CD4-positive, alpha-beta memory T cell (primary cell): Measurements from ENCODE around the gene TPM3. TPM values are rescaled to one million over a fixed set of nuclear protein-coding genes. Genes with fewer than 3 reads are reported as not detected.
"Not testable (repeated sequence)": the region's sequence is repeated elsewhere in the genome, so short reads cannot be mapped to it uniquely, and the experiment has no call there.

ENCODE experiments used
- CTCF ChIA-PET: fragments of 350-600 bp; sonication (Branson Sonifier 250); formaldehyde crosslinking; loops from one replicate; lab custom pipeline; 2021; ENCODE audit warnings: inconsistent platforms; ENCODE audit not compliant: partially characterized antibody; lab: Charles Lee
- POLR2A ChIA-PET: fragments of 350-600 bp; sonication (Branson Sonifier 250); formaldehyde crosslinking; loops from one replicate; lab custom pipeline; 2021; ENCODE audit not compliant: partially characterized antibody; lab: Charles Lee
- DNase-seq, 5 donors: peaks; one replicate each; pipeline versions ENCODE4 v3.0.0 to v3.0.0-alpha.2; 2020 to 2022; ENCODE audit warnings: mixed read lengths in 1 of 5
- H3K27ac ChIP-seq: one replicate; pipeline ENCODE4 v1.7.0; 2013; ENCODE audit warnings: low read depth, low read length
- H3K27me3 ChIP-seq: 2 replicates; pipeline ENCODE4 v1.7.0; 2013; ENCODE audit warnings: mild to moderate bottlenecking, low read length, moderate library complexity; ENCODE audit not compliant: insufficient read depth
- H3K36me3 ChIP-seq: 2 replicates; pipeline ENCODE4 v1.7.0; 2013; ENCODE audit warnings: mild to moderate bottlenecking, low read length, moderate library complexity; ENCODE audit not compliant: insufficient read depth
- H3K4me1 ChIP-seq: 2 replicates; pipeline ENCODE4 v1.7.0; 2013; ENCODE audit warnings: mild to moderate bottlenecking, low read length, moderate library complexity; ENCODE audit not compliant: insufficient read depth
- H3K4me3 ChIP-seq, 2 donors: one replicate each; pipeline ENCODE4 v1.7.0; 2013; ENCODE audit warnings: low read length in 2 of 2, mild to moderate bottlenecking in 1 of 2
- H3K9me3 ChIP-seq, 2 donors: one replicate each; pipeline ENCODE4 v1.7.0; 2013; ENCODE audit warnings: low read length in 2 of 2, control low read depth in 1 of 2; ENCODE audit not compliant: control insufficient read depth in 1 of 2
- H3K27ac Mint-ChIP-seq, 7 donors: one replicate each; pipeline ENCODE4 v1.8.0; 2020 to 2021; ENCODE audit warnings: mixed read lengths in 7 of 7, mild to moderate bottlenecking in 6 of 7, inconsistent platforms in 3 of 7, moderate library complexity in 3 of 7
- H3K27me3 Mint-ChIP-seq, 2 donors: one replicate each; pipeline ENCODE4 v1.8.0; 2020 to 2021; ENCODE audit warnings: mixed read lengths in 2 of 2
- H3K36me3 Mint-ChIP-seq, 2 donors: one replicate each; pipeline ENCODE4 v1.8.0; 2020 to 2021; ENCODE audit warnings: mixed read lengths in 2 of 2, inconsistent platforms in 1 of 2, mild to moderate bottlenecking in 1 of 2
- H3K4me1 Mint-ChIP-seq, 4 donors: one replicate each; pipeline ENCODE4 v1.8.0; 2020 to 2021; ENCODE audit warnings: mixed read lengths in 4 of 4, mild to moderate bottlenecking in 1 of 4
- H3K4me3 Mint-ChIP-seq, 8 donors: one replicate each; pipeline ENCODE4 v1.8.0; 2020 to 2021; ENCODE audit warnings: mixed read lengths in 8 of 8, mild to moderate bottlenecking in 7 of 8, moderate library complexity in 6 of 8, inconsistent platforms in 3 of 8
- H3K9me3 Mint-ChIP-seq, 8 donors: one replicate each; pipeline ENCODE4 v1.8.0; 2020 to 2021; ENCODE audit warnings: mixed read lengths in 8 of 8, mild to moderate bottlenecking in 5 of 8, inconsistent platforms in 3 of 8, moderate library complexity in 1 of 8
- intact Hi-C: fragments of 100-400 bp; cut with micrococcal nuclease; formaldehyde crosslinking; loops from one replicate; pipeline ENCODE4 v1.15.1; 2023
- polyA plus RNA-seq, 2 donors: library from polyadenylated mRNA; unstranded; fragments of 300-500 nt; fragmentation: Illumina TruSeq; gene quantifications; one replicate each; pipeline ENCODE4 v1.2.3, GENCODE V29; 2021
- total RNA-seq, 2 experiments: library from RNA; stranded (reverse); gene quantifications; one replicate each; pipeline ENCODE4 v1.2.3, GENCODE V29; 2021

Gene TPM3
- total RNA-seq: 100 to 1,000 TPM; 311 to 312 TPM
- polyA plus RNA-seq: 1,000 to 10,000 TPM in 1 of 2 donors, 100 to 1,000 TPM in 1; 860 to 1,209 TPM

DNA sequence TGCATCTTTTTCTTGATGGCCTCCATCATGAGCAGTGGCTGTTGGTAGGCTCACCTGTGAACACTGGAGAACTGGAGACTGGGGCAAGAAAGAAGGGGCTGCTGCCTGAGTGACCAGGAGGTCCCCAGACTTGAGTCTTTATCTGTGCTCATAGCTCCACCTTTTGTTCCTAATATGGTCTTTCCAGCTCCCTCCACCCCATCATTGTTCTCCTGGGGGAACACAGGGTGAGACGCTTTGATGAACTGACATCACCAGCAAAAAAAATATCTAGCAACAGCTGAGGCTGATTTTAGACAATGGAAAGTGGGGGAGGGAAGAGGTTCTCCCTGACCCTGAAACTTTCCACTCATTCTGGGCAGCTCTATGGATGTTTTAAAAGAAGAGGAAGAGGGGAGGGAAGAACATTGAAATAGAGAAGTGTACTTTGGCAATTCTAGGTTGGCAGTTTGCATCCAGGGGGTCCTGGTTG, at the start of gene TPM3:
Gene TPM3 (minus strand): TSS at position 111 of the 472 bp plus-strand sequence. CDS start 82 bp downstream, at position 29.
- Mint-ChIP-seq H3K27me3 (peaks cover 9 to 10% of the 10 kb centered on the region in 2 donors), H3K4me1 (no peaks in the 10 kb centered on the region), H3K4me3 (no peak within 1 kb of the TSS), H3K9me3 (no peaks in the 10 kb centered on the region), H3K27ac (peak within 1 kb of the TSS in 1 of 7 donors; percentile 3), H3K36me3 (no peaks in the 10 kb centered on the region)
- Histone ChIP-seq H3K36me3 (no peaks in the 10 kb centered on the region), H3K27me3 (no peaks in the 10 kb centered on the region), H3K4me1 (no peaks in the 10 kb centered on the region), H3K27ac (no peak within 1 kb of the TSS), H3K9me3 (no peaks in the 10 kb centered on the region), H3K4me3 (no peak within 1 kb of the TSS)
- ChIA-PET POLR2A (interaction anchor here (1.0 kb wide), 1 partner anchor 16 kb away, joined by 3 read pairs; no protein-coding TSS in a partner anchor), CTCF (no interaction called here)
- DNase-seq: no peak
- intact Hi-C loops: no loop called here

DNA sequence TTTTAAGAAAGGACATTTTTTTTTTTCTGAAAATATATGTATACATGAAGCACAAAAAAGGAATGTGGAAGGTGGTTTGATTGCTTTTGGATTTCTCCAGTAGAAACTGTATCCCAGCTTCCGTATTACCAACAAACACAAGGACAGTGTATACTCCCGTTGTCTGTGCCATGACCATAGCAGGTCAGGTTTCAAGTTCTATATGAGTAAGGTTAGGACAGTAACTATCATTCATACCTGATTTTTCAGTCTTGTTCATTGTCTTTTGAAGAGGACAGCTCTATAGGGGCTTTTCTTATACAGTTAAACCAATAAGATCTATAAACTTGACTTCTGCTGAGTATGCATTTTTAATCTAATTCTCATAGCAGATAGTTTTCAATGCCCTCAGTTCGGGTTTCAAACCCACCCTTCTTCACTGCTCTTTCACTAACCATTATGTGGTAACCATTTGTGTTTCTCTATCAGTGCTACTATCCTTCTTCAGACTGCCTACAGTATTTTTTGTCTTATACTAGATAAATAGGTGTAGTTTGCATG, 48.5 kb upstream of the TPM3 start:
- H3K27me3 Mint-ChIP-seq: no peaks in the 10 kb centered on the region
- CTCF ChIA-PET: no interaction called here
- no peaks in the 10 kb centered on the region for H3K9me3 Mint-ChIP-seq
- Histone ChIP-seq H3K27ac (no peak overlapping the region), H3K36me3 (peaks cover 77% of the 10 kb centered on the region), H3K4me3 (no peak overlapping the region), H3K4me1 (peaks cover 18% of the 10 kb centered on the region), H3K27me3 (no peaks in the 10 kb centered on the region), H3K9me3 (no peaks in the 10 kb centered on the region)
- H3K27ac Mint-ChIP-seq: peak overlapping the region in 5 of 7 donors; percentile 27 to 72 (median 49)
- no peak overlapping the region for H3K4me3 Mint-ChIP-seq
- intact Hi-C loops: no loop called here
- H3K4me1 Mint-ChIP-seq: peaks cover 23 to 30% (median 25%) of the 10 kb centered on the region in 4 donors
- DNase-seq: no peak
- POLR2A ChIA-PET: interaction anchor here (1.6 kb wide), 1 partner anchor 20 kb away, joined by 4 read pairs; the partner anchor contains the start of gene UBAP2L
- H3K36me3 Mint-ChIP-seq: peaks cover 61 to 87% of the 10 kb centered on the region in 2 donors

DNA sequence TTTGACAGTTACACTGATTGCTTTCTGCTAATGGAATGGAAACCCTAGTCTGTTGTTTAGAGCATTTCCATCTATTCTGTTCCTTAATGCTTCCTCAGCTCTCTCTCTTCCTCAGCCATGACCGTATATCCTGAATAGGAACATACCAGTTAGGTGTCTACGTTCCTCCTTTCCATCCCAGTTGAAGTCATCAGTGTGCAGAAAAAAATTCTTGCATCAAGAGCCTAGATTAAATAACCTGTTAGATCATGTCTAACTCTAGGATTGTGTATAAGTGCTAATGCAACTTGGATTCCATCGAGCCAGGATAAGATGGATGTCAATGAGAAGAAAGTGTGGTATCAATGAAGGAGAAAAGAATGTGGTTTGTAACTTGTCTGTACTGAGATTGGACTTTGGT, 47.6 kb upstream of the TPM3 start:
- CTCF ChIA-PET: no interaction called here
- Histone ChIP-seq H3K4me3 (no peak overlapping the region), H3K27me3 (no peaks in the 10 kb centered on the region), H3K4me1 (peaks cover 18% of the 10 kb centered on the region), H3K36me3 (peaks cover 77% of the 10 kb centered on the region), H3K27ac (no peak overlapping the region), H3K9me3 (no peaks in the 10 kb centered on the region)
- no peaks in the 10 kb centered on the region for H3K27me3 Mint-ChIP-seq
- H3K4me3 Mint-ChIP-seq: no peak overlapping the region
- no peak for DNase-seq
- peaks cover 23 to 30% (median 25%) of the 10 kb centered on the region in 4 donors for H3K4me1 Mint-ChIP-seq
- peak overlapping the region in 3 of 7 donors; percentile 8 to 49 (median 25) for H3K27ac Mint-ChIP-seq
- POLR2A ChIA-PET: interaction anchor here (1.6 kb wide), 1 partner anchor 19 kb away, joined by 4 read pairs; the partner anchor contains the start of gene UBAP2L
- no peaks in the 10 kb centered on the region for H3K9me3 Mint-ChIP-seq
- peaks cover 67 to 88% of the 10 kb centered on the region in 2 donors for H3K36me3 Mint-ChIP-seq
- intact Hi-C loops: no loop called here

DNA sequence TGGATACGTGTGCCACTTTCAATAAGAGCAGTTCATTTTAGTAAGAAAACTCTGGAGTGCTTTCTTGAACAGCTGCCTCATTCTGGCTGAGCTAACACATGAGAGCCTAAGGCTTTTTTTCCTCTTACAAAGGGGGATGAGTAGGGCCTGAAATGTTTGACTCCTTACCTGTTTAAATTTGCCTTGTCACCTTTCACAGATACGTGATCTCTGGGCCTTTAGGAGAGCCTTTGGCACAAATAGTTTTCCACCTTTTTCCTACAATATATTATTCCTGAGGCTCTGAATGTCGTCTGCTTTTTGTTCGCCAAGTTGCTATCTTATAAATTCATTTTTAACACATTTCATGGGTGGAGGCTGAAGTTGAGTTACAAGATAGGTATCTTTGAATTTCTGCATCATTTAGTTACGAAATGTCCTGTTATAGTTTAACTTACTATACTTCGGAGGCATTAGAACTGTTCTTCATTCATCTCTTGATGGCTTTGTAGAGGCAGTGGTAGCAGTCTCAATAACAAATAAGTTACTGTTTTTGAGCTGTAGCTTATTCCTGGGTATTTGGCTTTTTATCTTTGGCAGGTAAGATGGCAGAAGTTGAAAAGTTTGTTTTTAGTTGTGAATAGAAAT, 46.1 kb upstream of the TPM3 start:
- POLR2A ChIA-PET: no interaction called here

DNA sequence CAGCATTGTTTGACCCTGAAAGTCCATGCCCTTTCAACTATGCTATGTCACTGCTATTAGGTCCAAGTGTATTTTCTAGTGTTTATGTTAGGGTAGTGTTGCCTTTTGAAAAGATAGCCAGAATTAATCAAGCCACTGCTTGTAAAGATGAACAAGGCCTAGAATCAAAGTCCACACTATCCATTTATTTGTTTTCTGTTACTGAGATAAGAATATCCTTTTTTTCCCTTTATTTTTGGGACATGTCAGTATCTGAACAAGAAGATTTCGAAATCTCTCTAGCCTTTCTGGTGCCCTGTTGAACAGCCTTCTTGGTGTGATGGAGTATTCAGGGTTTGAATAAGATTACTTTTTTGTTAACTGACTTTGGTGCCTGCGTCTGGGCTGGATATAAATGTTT, 45.5 kb upstream of the TPM3 start:
- Histone ChIP-seq H3K36me3 (peaks cover 66% of the 10 kb centered on the region), H3K9me3 (no peaks in the 10 kb centered on the region), H3K4me1 (peaks cover 18% of the 10 kb centered on the region), H3K27ac (no peak overlapping the region), H3K4me3 (no peak overlapping the region), H3K27me3 (no peaks in the 10 kb centered on the region)
- peaks cover 56 to 79% of the 10 kb centered on the region in 2 donors for H3K36me3 Mint-ChIP-seq
- no peaks in the 10 kb centered on the region for H3K9me3 Mint-ChIP-seq
- DNase-seq: no peak
- CTCF ChIA-PET: interaction anchor here (1.2 kb wide), 1 partner anchor 106 kb away, joined by 3 read pairs; no protein-coding TSS in a partner anchor
- intact Hi-C loops: no loop called here
- no peak overlapping the region for H3K4me3 Mint-ChIP-seq
- peaks cover 23 to 26% (median 25%) of the 10 kb centered on the region in 4 donors for H3K4me1 Mint-ChIP-seq
- POLR2A ChIA-PET: no interaction called here
- H3K27me3 Mint-ChIP-seq: no peaks in the 10 kb centered on the region
- H3K27ac Mint-ChIP-seq: peak overlapping the region in 4 of 7 donors; percentile 55 to 84 (median 63)

More for the DNA sequence above, 46.1 kb upstream of the TPM3 start:
- peaks cover 70% of the 10 kb centered on the region for H3K36me3 ChIP-seq
- intact Hi-C loops: no loop called here
- no peaks in the 10 kb centered on the region for H3K27me3 ChIP-seq
- Mint-ChIP-seq H3K36me3 (peaks cover 62 to 84% of the 10 kb centered on the region in 2 donors), H3K4me1 (peaks cover 23 to 28% (median 26%) of the 10 kb centered on the region in 4 donors), H3K27ac (peak overlapping the region in 5 of 7 donors; percentile 11 to 84 (median 62)), H3K9me3 (no peaks in the 10 kb centered on the region), H3K27me3 (no peaks in the 10 kb centered on the region), H3K4me3 (no peak overlapping the region)
- H3K4me1 ChIP-seq: peaks cover 18% of the 10 kb centered on the region
- H3K9me3 ChIP-seq: no peaks in the 10 kb centered on the region
- CTCF ChIA-PET: interaction anchor here (1.2 kb wide), 1 partner anchor 105 kb away, joined by 3 read pairs; no protein-coding TSS in a partner anchor
- H3K27ac ChIP-seq: no peak overlapping the region
- H3K4me3 ChIP-seq: no peak overlapping the region
- no peak for DNase-seq

DNA sequence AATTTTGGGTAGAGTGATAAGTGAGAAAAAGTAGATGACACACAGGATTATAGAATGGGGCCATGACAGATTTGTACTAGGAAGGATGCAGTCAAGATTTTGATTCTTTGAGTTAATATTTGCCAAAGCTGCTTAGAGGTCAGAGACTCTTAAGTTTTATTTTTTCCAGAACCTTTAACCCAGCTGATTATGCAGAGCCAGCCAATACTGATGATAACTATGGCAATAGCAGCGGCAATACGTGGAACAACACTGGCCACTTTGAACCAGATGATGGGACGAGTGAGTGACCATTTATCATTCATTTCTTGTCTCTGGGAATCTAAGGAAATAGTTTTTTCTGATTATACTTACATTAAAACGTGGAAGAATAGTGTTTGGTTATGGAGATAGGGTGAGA, 45.0 kb upstream of the TPM3 start:
- intact Hi-C loops: no loop called here
- Histone ChIP-seq H3K9me3 (no peaks in the 10 kb centered on the region), H3K4me1 (peaks cover 13% of the 10 kb centered on the region), H3K36me3 (peaks cover 61% of the 10 kb centered on the region), H3K27ac (no peak overlapping the region), H3K27me3 (no peaks in the 10 kb centered on the region), H3K4me3 (no peak overlapping the region)
- POLR2A ChIA-PET: no interaction called here
- DNase-seq: no peak
- no peak overlapping the region for H3K4me3 Mint-ChIP-seq
- peaks cover 18 to 23% (median 19%) of the 10 kb centered on the region in 4 donors for H3K4me1 Mint-ChIP-seq
- H3K27ac Mint-ChIP-seq: peak overlapping the region in 1 of 7 donors; percentile 55
- no peaks in the 10 kb centered on the region for H3K9me3 Mint-ChIP-seq
- peaks cover 53 to 79% of the 10 kb centered on the region in 2 donors for H3K36me3 Mint-ChIP-seq
- no peaks in the 10 kb centered on the region for H3K27me3 Mint-ChIP-seq
- CTCF ChIA-PET: no interaction called here

DNA sequence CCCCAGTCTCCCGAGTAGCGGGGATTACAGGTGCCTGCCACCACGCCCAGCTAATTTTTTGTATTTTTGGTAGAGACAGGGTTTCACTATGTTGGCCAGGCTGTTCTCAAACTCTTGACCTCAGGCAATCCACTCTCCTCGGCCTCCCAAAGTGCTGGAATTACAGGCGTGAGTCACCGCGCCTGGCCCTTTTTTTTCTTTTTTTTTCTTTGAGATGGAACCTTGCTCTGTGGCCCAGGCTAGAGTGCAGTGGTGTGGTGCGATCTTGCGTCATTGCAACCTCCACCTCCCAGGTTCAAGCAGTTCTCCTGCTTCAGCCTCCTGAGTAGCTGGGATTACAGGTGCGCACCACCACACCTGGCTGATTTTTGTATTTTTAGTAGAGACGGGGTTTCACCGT, 41.2 kb upstream of the TPM3 start:
- H3K36me3 Mint-ChIP-seq: peaks cover 55 to 79% of the 10 kb centered on the region in 2 donors
- peaks cover 70% of the 10 kb centered on the region for H3K36me3 ChIP-seq
- H3K27ac ChIP-seq, H3K9me3 ChIP-seq, H3K4me1 ChIP-seq, POLR2A ChIA-PET, DNase-seq, intact Hi-C loops, CTCF ChIA-PET, H3K27me3 ChIP-seq, H3K4me3 Mint-ChIP-seq, H3K4me3 ChIP-seq, H3K4me1 Mint-ChIP-seq, H3K9me3 Mint-ChIP-seq, H3K27me3 Mint-ChIP-seq: not testable (repeated sequence)
- H3K27ac Mint-ChIP-seq: peak overlapping the region in 2 of 7 donors; percentile 13 to 65
